Activated T-helper 1 cell treated with anti-CD3 and anti-CD28 coated beads, Interleukin-12 subunit alpha, Interleukin-12 subunit beta, Interleukin-2, Interleukin-4 antibody, amounts not matched to agents 30 ng/mL and 10 ng/mL and 1 ng/mL, durations not matched to agents 14 hours and 24 hours and 36 hours (primary cell): ENCODE results near the gene MSMO1. TPM values are rescaled to one million over a fixed set of nuclear protein-coding genes. Genes with fewer than 3 reads are reported as not detected.
"Not testable (repeated sequence)": the region's sequence is repeated elsewhere in the genome, so short reads cannot be mapped to it uniquely, and the experiment has no call there.

ENCODE experiments used
- DNase-seq: peaks from one replicate; pipeline ENCODE4 v3.0.0; 2021; ENCODE audit warnings: low spot score
- H3K27ac Mint-ChIP-seq: one replicate; pipeline ENCODE4 v1.8.0; 2021; ENCODE audit warnings: mild to moderate bottlenecking, mixed read lengths
- H3K27me3 Mint-ChIP-seq: one replicate; pipeline ENCODE4 v1.8.0; 2022; ENCODE audit warnings: mild to moderate bottlenecking, moderate library complexity, mixed read lengths; ENCODE audit not compliant: insufficient read depth
- H3K36me3 Mint-ChIP-seq: one replicate; pipeline ENCODE4 v1.8.0; 2021; ENCODE audit warnings: low read depth, mixed read lengths
- H3K4me1 Mint-ChIP-seq: one replicate; pipeline ENCODE4 v1.8.0; 2021; ENCODE audit warnings: low read depth, mixed read lengths
- H3K4me3 Mint-ChIP-seq: one replicate; pipeline ENCODE4 v1.8.0; 2021; ENCODE audit warnings: mild to moderate bottlenecking, moderate library complexity, mixed read lengths
- H3K9me3 Mint-ChIP-seq: one replicate; pipeline ENCODE4 v1.8.0; 2021; ENCODE audit warnings: mixed read lengths
- intact Hi-C: fragments of 100-400 bp; cut with micrococcal nuclease; formaldehyde crosslinking; loops from one replicate; pipeline ENCODE4 v1.15.1; 2024
- total RNA-seq: library from RNA; stranded (reverse); gene quantifications from 2 replicates; pipeline ENCODE4 v1.2.3, GENCODE V29; 2022

The MSMO1 gene
- 74.1 and 93.1 TPM in 2 replicates for total RNA-seq

- Mint-ChIP-seq H3K4me1 (peaks cover 40% of the 10 kb centered on the region), H3K4me3 (no peak within 1 kb of the TSS), H3K27me3 (no peaks in the 10 kb centered on the region), H3K36me3 (peaks cover 30% of the 10 kb centered on the region), H3K27ac (no peak within 1 kb of the TSS), H3K9me3 (peaks cover 4% of the 10 kb centered on the region)
- intact Hi-C loops = loop anchor here (1.0 to 2.0 kb wide), 5 partner anchors 26 to 215 kb away; partner anchors contain the start of genes KLHL2 and TMEM192
- peak; percentile 99 for DNase-seq
These were observed at the start of gene MSMO1 for GRCh38 chr4:165327211-165328100. Gene MSMO1 (plus strand): TSS chr4:165327669. CDS start chr4:165333371, 5,702 bp downstream.

- intact Hi-C loops, H3K9me3 Mint-ChIP-seq, DNase-seq, H3K27me3 Mint-ChIP-seq, H3K27ac Mint-ChIP-seq, H3K4me3 Mint-ChIP-seq, H3K4me1 Mint-ChIP-seq: not testable (repeated sequence)
- H3K36me3 Mint-ChIP-seq = peaks cover 28% of the 10 kb centered on the region
These were observed 47.9 kb upstream of the MSMO1 start for GRCh38 chr4:165279531-165279930.

- peaks cover 41% of the 10 kb centered on the region for H3K36me3 Mint-ChIP-seq
- H3K27me3 Mint-ChIP-seq, DNase-seq, intact Hi-C loops, H3K4me3 Mint-ChIP-seq, H3K27ac Mint-ChIP-seq, H3K9me3 Mint-ChIP-seq: not testable (repeated sequence)
- H3K4me1 Mint-ChIP-seq = peaks cover 43% of the 10 kb centered on the region
These were observed 42.8 kb upstream of the MSMO1 start for GRCh38 chr4:165284697-165285096.

GRCh38 chr4:165286619-165287340 is 40.7 kb upstream of the MSMO1 start:
- H3K9me3 Mint-ChIP-seq, DNase-seq, intact Hi-C loops, H3K27me3 Mint-ChIP-seq: not testable (repeated sequence)
- peak overlapping the region; percentile 2 for H3K4me3 Mint-ChIP-seq
- H3K27ac Mint-ChIP-seq = peak overlapping the region; percentile 35
- H3K4me1 Mint-ChIP-seq = peaks cover 44% of the 10 kb centered on the region
- peaks cover 37% of the 10 kb centered on the region for H3K36me3 Mint-ChIP-seq

- DNase-seq = no peak
- intact Hi-C loops = loop anchor here (2.0 kb wide), 2 partner anchors 15 to 39 kb away; partner anchors contain the start of gene MSMO1
- Mint-ChIP-seq H3K36me3 (peaks cover 29% of the 10 kb centered on the region), H3K27ac (peak overlapping the region; percentile 35), H3K9me3 (no peaks in the 10 kb centered on the region), H3K4me3 (no peak overlapping the region), H3K4me1 (peaks cover 44% of the 10 kb centered on the region), H3K27me3 (no peaks in the 10 kb centered on the region)
These were observed 39.2 kb upstream of the MSMO1 start for GRCh38 chr4:165288226-165288625.

- H3K9me3 Mint-ChIP-seq = no peaks in the 10 kb centered on the region
These were observed 38.6 kb upstream of the MSMO1 start for GRCh38 chr4:165288639-165289422.

GRCh38 chr4:165289423-165289785 is 38.1 kb upstream of the MSMO1 start:
- no peak overlapping the region for H3K27ac Mint-ChIP-seq
- no peaks in the 10 kb centered on the region for H3K9me3 Mint-ChIP-seq
- H3K4me1 Mint-ChIP-seq = peaks cover 46% of the 10 kb centered on the region
- no peak for DNase-seq
- peaks cover 26% of the 10 kb centered on the region for H3K36me3 Mint-ChIP-seq
- H3K27me3 Mint-ChIP-seq = no peaks in the 10 kb centered on the region
- intact Hi-C loops = loop anchor here (2.0 kb wide), 2 partner anchors 13 to 37 kb away; partner anchors contain the start of gene MSMO1
- H3K4me3 Mint-ChIP-seq = no peak overlapping the region

More at GRCh38 chr4:165288639-165289422, 38.6 kb upstream of the MSMO1 start:
- Mint-ChIP-seq H3K27me3 (no peaks in the 10 kb centered on the region), H3K36me3 (peaks cover 29% of the 10 kb centered on the region), H3K4me3 (peak overlapping the region; percentile 17), H3K4me1 (peaks cover 44% of the 10 kb centered on the region), H3K27ac (peak overlapping the region; percentile 35)
- no peak for DNase-seq
- intact Hi-C loops = loop anchor here (2.0 kb wide), 2 partner anchors 14 to 38 kb away; partner anchors contain the start of gene MSMO1

- no peak for DNase-seq
- Mint-ChIP-seq H3K4me1 (peaks cover 37% of the 10 kb centered on the region), H3K9me3 (no peaks in the 10 kb centered on the region), H3K27me3 (no peaks in the 10 kb centered on the region), H3K27ac (no peak overlapping the region), H3K4me3 (no peak overlapping the region), H3K36me3 (peaks cover 32% of the 10 kb centered on the region)
- intact Hi-C loops = no loop called here
These were observed 34.4 kb upstream of the MSMO1 start for GRCh38 chr4:165293061-165293460.

GRCh38 chr4:165293927-165294649 is 33.4 kb upstream of the MSMO1 start:
- Mint-ChIP-seq H3K36me3 (peaks cover 28% of the 10 kb centered on the region), H3K4me3 (no peak overlapping the region), H3K9me3 (no peaks in the 10 kb centered on the region), H3K4me1 (peaks cover 27% of the 10 kb centered on the region), H3K27ac (no peak overlapping the region), H3K27me3 (no peaks in the 10 kb centered on the region)
- no peak for DNase-seq
- intact Hi-C loops = no loop called here

- H3K4me3 Mint-ChIP-seq = peak overlapping the region; percentile 6
- H3K4me1 Mint-ChIP-seq = peaks cover 20% of the 10 kb centered on the region
- no peaks in the 10 kb centered on the region for H3K9me3 Mint-ChIP-seq
- DNase-seq = no peak
- intact Hi-C loops = no loop called here
- no peaks in the 10 kb centered on the region for H3K27me3 Mint-ChIP-seq
- H3K27ac Mint-ChIP-seq = no peak overlapping the region
- H3K36me3 Mint-ChIP-seq = peaks cover 31% of the 10 kb centered on the region
These were observed 32.6 kb upstream of the MSMO1 start for GRCh38 chr4:165294907-165295306.

GRCh38 chr4:165297626-165298025 is 29.8 kb upstream of the MSMO1 start:
- intact Hi-C loops = no loop called here
- no peak for DNase-seq
- Mint-ChIP-seq H3K36me3 (peaks cover 33% of the 10 kb centered on the region), H3K9me3 (no peaks in the 10 kb centered on the region), H3K27me3 (no peaks in the 10 kb centered on the region), H3K27ac (no peak overlapping the region), H3K4me1 (peaks cover 41% of the 10 kb centered on the region), H3K4me3 (no peak overlapping the region)
